Prostate gland (tissue), 2 donors: ENCODE results near the gene PPP4C.

Experiments used
- CTCF ChIP-seq, 4 experiments: fragments of 200-600 bp in 2 of 4; fragments of 450-650 bp in 2 of 4; sonication (generic) in 2 of 4; IDR thresholded peaks; 1 replicate in 3 of 4; 2 replicates in 1 of 4; pipeline ENCODE4 v1.5.1; 2016 to 2019; ENCODE audit warnings: antibody characterized with exemption in 4 of 4, mild to moderate bottlenecking in 2 of 4, moderate library complexity in 2 of 4
- POLR2AphosphoS5 ChIP-seq: sonication (generic); formaldehyde crosslinking; IDR thresholded peaks from one replicate; pipeline ENCODE4 v1.6.1; 2017; ENCODE audit warnings: antibody characterized with exemption

- TF ChIP-seq CTCF (IDR thresholded peaks at IDR 0.05) = no peak
- TF ChIP-seq POLR2AphosphoS5 = no peak
These were observed 43.6 kb downstream of the PPP4C start for GRCh38 chr16:30119428-30119827.
